ENCODE measurements around the gene C1orf226. TPM values are rescaled to one million over a fixed set of nuclear protein-coding genes. Genes with fewer than 3 reads are reported as not detected.
"Not testable (repeated sequence)": the region's sequence is repeated elsewhere in the genome, so short reads cannot be mapped to it uniquely, and the experiment has no call there.

The C1orf226 gene
- total and polyA plus RNA-seq, 2 experiments from 2014 or later: 2.8 to 6.6 TPM

GRCh38 chr1:162416215-162416614 lies 34.7 kb downstream of the C1orf226 start:
- Histone ChIP-seq H3K36me3 (replicated peaks; ENCODE audit: insufficient read depth, low read depth) (no peaks in the 10 kb centered on the region), H3K4me3 (no peak overlapping the region), H3K9me3 (ENCODE audit: low read depth) (no peaks in the 10 kb centered on the region), H4K20me1 (ENCODE audit: insufficient read depth, poor library complexity, severe bottlenecking) (no peaks in the 10 kb centered on the region), H3K9me2 (replicated peaks; ENCODE audit: insufficient read depth) (no peaks in the 10 kb centered on the region), H2AFZ (no peak overlapping the region), H3K79me2 (no peaks in the 10 kb centered on the region), H3K27ac (no peak overlapping the region), H3K4me1 (ENCODE audit: insufficient read depth) (peaks cover 4% of the 10 kb centered on the region), H3K27me3 (no peaks in the 10 kb centered on the region), H3K4me2 (no peak overlapping the region)
- TF ChIP-seq CTCF (IDR thresholded peaks at IDR 0.05; ENCODE audit: poor library complexity): no peak
- TF ChIP-seq EZH2phosphoT487 (IDR thresholded peaks at IDR 0.05; ENCODE audit: low read depth, severe bottlenecking, unreplicated experiment): no peak
- TF ChIP-seq EZH2 (IDR thresholded peaks at IDR 0.05; ENCODE audit: borderline replicate concordance): no peak
- DNase-seq (ENCODE audit: low spot score): no peak

GRCh38 chr1:162416909-162417308 lies 35.4 kb downstream of the C1orf226 start:
- H3K27me3 ChIP-seq: no peaks in the 10 kb centered on the region
- no peaks in the 10 kb centered on the region for H3K36me3 ChIP-seq (replicated peaks; ENCODE audit: insufficient read depth, low read depth)
- H2AFZ ChIP-seq: no peak overlapping the region
- H4K20me1 ChIP-seq (ENCODE audit: insufficient read depth, poor library complexity, severe bottlenecking): no peaks in the 10 kb centered on the region
- H3K4me3 ChIP-seq: no peak overlapping the region
- no peaks in the 10 kb centered on the region for H3K9me3 ChIP-seq (ENCODE audit: low read depth)
- no peak for DNase-seq (ENCODE audit: low spot score)
- no peaks in the 10 kb centered on the region for H3K79me2 ChIP-seq
- H3K4me2 ChIP-seq: no peak overlapping the region
- H3K4me1 ChIP-seq (ENCODE audit: insufficient read depth): peaks cover 4% of the 10 kb centered on the region
- no peaks in the 10 kb centered on the region for H3K9me2 ChIP-seq (replicated peaks; ENCODE audit: insufficient read depth)
- TF ChIP-seq EZH2 (IDR thresholded peaks at IDR 0.05; ENCODE audit: borderline replicate concordance) (no peak), EZH2phosphoT487 (IDR thresholded peaks at IDR 0.05; ENCODE audit: low read depth, severe bottlenecking, unreplicated experiment) (no peak), CTCF (IDR thresholded peaks at IDR 0.05; ENCODE audit: poor library complexity) (no peak)
- 98% methylated on average over 2 of the region's 2 CpGs for WGBS (ENCODE audit: low lambda C conversion rate, missing lambda C conversion rate)
- H3K27ac ChIP-seq: no peak overlapping the region

GRCh38 chr1:162417650-162418049 lies 36.1 kb downstream of the C1orf226 start:
- DNase-seq (ENCODE audit: low spot score): no peak
- H4K20me1 ChIP-seq (ENCODE audit: insufficient read depth, poor library complexity, severe bottlenecking): no peaks in the 10 kb centered on the region

GRCh38 chr1:162418584-162418983 lies 37.1 kb downstream of the C1orf226 start:
- not testable (repeated sequence) for H3K9me2 ChIP-seq (replicated peaks; ENCODE audit: insufficient read depth); H3K79me2 ChIP-seq; H3K27me3 ChIP-seq; H4K20me1 ChIP-seq (ENCODE audit: insufficient read depth, poor library complexity, severe bottlenecking); DNase-seq (ENCODE audit: low spot score); H3K36me3 ChIP-seq (replicated peaks; ENCODE audit: insufficient read depth, low read depth); H3K4me2 ChIP-seq; H3K27ac ChIP-seq; H3K9me3 ChIP-seq (ENCODE audit: low read depth); H3K4me3 ChIP-seq; H3K4me1 ChIP-seq (ENCODE audit: insufficient read depth); H2AFZ ChIP-seq
- 72% methylated on average over 7 of the region's 7 CpGs for WGBS (ENCODE audit: low lambda C conversion rate, missing lambda C conversion rate)

More at GRCh38 chr1:162417650-162418049, 36.1 kb downstream of the C1orf226 start:
- Histone ChIP-seq H3K9me2 (replicated peaks; ENCODE audit: insufficient read depth) (no peaks in the 10 kb centered on the region), H3K27me3 (no peaks in the 10 kb centered on the region), H3K4me2 (no peak overlapping the region), H3K9me3 (ENCODE audit: low read depth) (no peaks in the 10 kb centered on the region), H3K36me3 (replicated peaks; ENCODE audit: insufficient read depth, low read depth) (no peaks in the 10 kb centered on the region), H3K4me3 (no peak overlapping the region), H3K4me1 (ENCODE audit: insufficient read depth) (peaks cover 4% of the 10 kb centered on the region), H3K27ac (no peak overlapping the region), H3K79me2 (no peaks in the 10 kb centered on the region), H2AFZ (no peak overlapping the region)
- TF ChIP-seq CTCF (IDR thresholded peaks at IDR 0.05; ENCODE audit: poor library complexity) (no peak), EZH2 (IDR thresholded peaks at IDR 0.05; ENCODE audit: borderline replicate concordance) (no peak), EZH2phosphoT487 (IDR thresholded peaks at IDR 0.05; ENCODE audit: low read depth, severe bottlenecking, unreplicated experiment) (no peak)
- WGBS (ENCODE audit: low lambda C conversion rate, missing lambda C conversion rate): 96% methylated on average over 7 of the region's 7 CpGs

GRCh38 chr1:162419450-162419931 lies 38.0 kb downstream of the C1orf226 start:
- H3K27me3 ChIP-seq; H3K36me3 ChIP-seq (replicated peaks; ENCODE audit: insufficient read depth, low read depth); H3K79me2 ChIP-seq; H3K9me2 ChIP-seq (replicated peaks; ENCODE audit: insufficient read depth); H3K9me3 ChIP-seq (ENCODE audit: low read depth); H2AFZ ChIP-seq; H3K4me3 ChIP-seq; H4K20me1 ChIP-seq (ENCODE audit: insufficient read depth, poor library complexity, severe bottlenecking); H3K4me1 ChIP-seq (ENCODE audit: insufficient read depth): not testable (repeated sequence)
- WGBS (ENCODE audit: low lambda C conversion rate, missing lambda C conversion rate): 50% methylated on average over 9 of the region's 9 CpGs
- H3K4me2 ChIP-seq: peak overlapping the region; percentile 17
- H3K27ac ChIP-seq: peak overlapping the region; percentile 72
- peak; percentile 74 for DNase-seq (ENCODE audit: low spot score)

Data from hepatocyte (in vitro differentiated cells).